GM12892 (cell line): ENCODE data around the gene OR8G1.

ENCODE experiments used
- POLR2A ChIP-seq: IDR thresholded peaks from 2 replicates; pipeline ENCODE4 v1.6.1; 2011; ENCODE audit warnings: low read depth, low read length, control low read depth
- POLR2AphosphoS5 ChIP-seq: IDR thresholded peaks from 2 replicates; pipeline ENCODE4 v1.6.1; 2011; ENCODE audit warnings: low read depth, low read length, control low read depth
- TAF1 ChIP-seq: IDR thresholded peaks from 2 replicates; pipeline ENCODE4 v1.6.1; 2011; ENCODE audit warnings: low read depth, mild to moderate bottlenecking, control low read depth, low read length, borderline replicate concordance

- TF ChIP-seq POLR2A (no peak), POLR2AphosphoS5 (no peak), TAF1 (no peak)
These were observed 42.9 kb upstream of the OR8G1 start for GRCh38 chr11:124197999-124198398.
